H1 (cell line): ENCODE results near the gene MAP1B. TPM values are rescaled to one million over a fixed set of nuclear protein-coding genes. Genes with fewer than 3 reads are reported as not detected.

ENCODE experiments used
- PHF8 ChIP-seq: fragments of 200-600 bp; sonication (generic); conservative IDR thresholded peaks from 2 replicates; pipeline ENCODE4 v1.7.1; 2012; ENCODE audit warnings: low read depth, mild to moderate bottlenecking, inconsistent platforms, low read length, moderate library complexity
- ZNF274 ChIP-seq: IDR thresholded peaks from 2 replicates; pipeline ENCODE4 v1.7.0; 2012; ENCODE audit warnings: low read length, borderline replicate concordance; ENCODE audit errors: extremely low read depth
- polyA plus RNA-seq, 7 experiments: library from polyadenylated mRNA; depleted of rRNA in 3 of 7; stranded (reverse) in 5 of 7; unstranded in 2 of 7; fragments of >200 nt in 5 of 7; fragments of 200-250 nt in 2 of 7; gene quantifications; 1 replicate in 5 of 7; 2 replicates in 1 of 7; 4 replicates in 1 of 7; pipeline versions ENCODE4 v1.2.1 to v1.2.3, GENCODE V29; 2011 to 2013; ENCODE audit warnings: missing spikeins in 2 of 7, mixed read lengths in 2 of 7
- total RNA-seq: library from RNA; stranded (reverse); fragmentation: NEBNext Ultra II Directional; extraction: Animal tissue kit (Norgen Biotek cat#: 25700); gene quantifications from 2 replicates; pipeline ENCODE4 v1.2.1, GENCODE V29; 2021

Gene MAP1B
- total and polyA plus RNA-seq, 2 of the 8 experiments (the other 6 are each of a cell fraction or from before 2014, with no cell fraction given): 24.5 to 120 TPM

DNA sequence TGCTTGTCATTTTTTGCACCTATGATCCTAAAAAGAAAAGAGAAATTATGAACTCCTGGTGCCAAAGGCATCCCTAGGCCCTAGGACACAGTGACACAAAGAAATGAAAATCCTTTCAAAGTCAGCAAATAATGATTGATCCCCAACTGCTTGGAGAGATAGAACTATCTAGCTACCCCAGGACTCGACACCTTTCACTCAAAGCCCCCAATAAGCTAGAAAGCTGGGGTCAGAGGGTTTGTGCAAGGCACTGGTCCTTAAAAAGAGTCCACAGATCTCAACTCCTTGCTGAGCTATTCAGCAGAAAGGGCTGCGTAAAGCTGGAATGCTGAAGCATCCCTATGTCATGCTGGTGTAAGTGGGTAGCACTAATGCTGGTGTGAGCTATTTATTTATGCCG lies 31.8 kb upstream of the MAP1B start (continued):
- no peak for TF ChIP-seq ZNF274
- TF ChIP-seq PHF8: no peak
